HCT116 (cell line): ENCODE results near the gene LRRTM2. TPM values are rescaled to one million over a fixed set of nuclear protein-coding genes. Genes with fewer than 3 reads are reported as not detected.

Source experiments
- ATAC-seq: fragments of 200-7000 bp; cut with Tn5 transposase; 2 replicates; pipeline ENCODE4 v1.9.1; 2020; ENCODE audit warnings: mild to moderate bottlenecking, moderate library complexity
- BruUV-seq: library from RNA; stranded (reverse); fragments of 400-500 nt; replicated peaks from 2 replicates; lab custom pipeline; 2021; lab: Mats Ljungman, UMichigan
- CTCF ChIA-PET: fragments of 300-600 bp; sonication (Branson Sonifier 250); formaldehyde crosslinking; loops from one replicate; lab custom pipeline; 2021; ENCODE audit warnings: antibody characterized with exemption; lab: Charles Lee
- POLR2A ChIA-PET: fragments of 300-600, 350-600 bp; sonication (Branson Sonifier 250); formaldehyde crosslinking; loops from one replicate; lab custom pipeline; 2021; ENCODE audit warnings: antibody characterized with exemption; lab: Charles Lee
- RAD21 ChIA-PET, 2 experiments: fragments of 300-600 bp; sonication (Branson Sonifier 250); formaldehyde crosslinking; loops; one replicate each; lab custom pipeline; 2023; ENCODE audit warnings: low total read pairs in 2 of 2; ENCODE audit not compliant: uncharacterized antibody in 2 of 2, unreplicated experiment in 2 of 2, low non-redundant PET in 1 of 2; lab: Charles Lee
- DNase-seq: peaks from one replicate; pipeline ENCODE4 v3.0.0-alpha.2; 2010; ENCODE audit warnings: low read depth, low spot score
- H2AFZ ChIP-seq: fragments of 200-600 bp; shearing (Covaris generic), sonication (generic); 2 replicates; pipeline ENCODE4 v1.6.1; 2017; ENCODE audit warnings: low read depth, mixed run types, mixed read lengths, antibody characterized with exemption, low read length; ENCODE audit not compliant: poor library complexity, severe bottlenecking
- H3K27ac ChIP-seq: 2 replicates; pipeline ENCODE4 v1.5.1; 2012; ENCODE audit warnings: low read depth, low read length
- H3K27me3 ChIP-seq: fragments of 200-600 bp; sonication (generic); 2 replicates; pipeline ENCODE4 v1.6.1; 2016; ENCODE audit warnings: mixed run types, low read length, mixed read lengths; ENCODE audit not compliant: insufficient read depth
- H3K36me3 ChIP-seq, 2 experiments: fragments of 200-500 bp in 1 of 2; fragments of 200-600 bp in 1 of 2; sonication (Bioruptor generic) in 1 of 2; sonication (generic) in 1 of 2; 2 replicates each; pipeline versions ENCODE4 v1.5.1 to v1.6.1; 2014 to 2016; ENCODE audit warnings: low read length in 2 of 2, inconsistent platforms in 1 of 2, mixed read lengths in 1 of 2, mixed run types in 1 of 2; ENCODE audit not compliant: insufficient read depth in 2 of 2, control insufficient read depth in 1 of 2
- H3K4me1 ChIP-seq, 2 experiments: fragments of 200-600 bp in 1 of 2; sonication (generic) in 1 of 2; 2 replicates each; pipeline versions ENCODE4 v1.5.1 to v1.6.1; 2012 to 2017; ENCODE audit warnings: low read length in 2 of 2, inconsistent platforms in 1 of 2, mild to moderate bottlenecking in 1 of 2, mixed read lengths in 1 of 2, mixed run types in 1 of 2, moderate library complexity in 1 of 2; ENCODE audit not compliant: insufficient read depth in 2 of 2, control insufficient read depth in 1 of 2
- H3K4me2 ChIP-seq: fragments of 200-600 bp; sonication (generic); 2 replicates; pipeline ENCODE4 v1.6.1; 2017; ENCODE audit warnings: mixed run types, low read length, mixed read lengths
- H3K4me3 ChIP-seq, 2 experiments: fragments of 200-600 bp in 1 of 2; sonication (generic) in 1 of 2; replicated peaks in 1 of 2; 2 replicates each; pipeline ENCODE4 v1.5.1; 2011 to 2016; ENCODE audit warnings: low read length in 2 of 2, control low read depth in 1 of 2, low read depth in 1 of 2, mild to moderate bottlenecking in 1 of 2, mixed read lengths in 1 of 2, mixed run types in 1 of 2
- H3K79me2 ChIP-seq: fragments of 200-600 bp; sonication (generic); 2 replicates; pipeline ENCODE4 v1.6.1; 2017; ENCODE audit warnings: mild to moderate bottlenecking, mixed run types, low read length, moderate library complexity, mixed read lengths; ENCODE audit not compliant: insufficient read depth
- H3K9ac ChIP-seq: fragments of 200-600 bp; sonication (generic); 2 replicates; pipeline ENCODE4 v1.6.1; 2016; ENCODE audit warnings: low read length, mixed read lengths
- H3K9me2 ChIP-seq: fragments of 200-600 bp; sonication (generic), shearing (Covaris generic); 2 replicates; pipeline ENCODE4 v1.6.1; 2017; ENCODE audit warnings: mixed run types, mild to moderate bottlenecking, moderate library complexity; ENCODE audit not compliant: insufficient read depth
- H3K9me3 ChIP-seq, 2 experiments: fragments of 200-500 bp in 1 of 2; fragments of 200-600 bp in 1 of 2; sonication (Bioruptor generic) in 1 of 2; sonication (generic) in 1 of 2; 2 replicates each; pipeline ENCODE4 v1.6.1; 2014 to 2017; ENCODE audit warnings: low read length in 2 of 2, mixed read lengths in 2 of 2, inconsistent platforms in 1 of 2, low read depth in 1 of 2, mild to moderate bottlenecking in 1 of 2, mixed run types in 1 of 2, moderate library complexity in 1 of 2; ENCODE audit not compliant: control insufficient read depth in 1 of 2, insufficient read depth in 1 of 2
- H4K20me1 ChIP-seq: fragments of 200-600 bp; sonication (generic), shearing (Covaris generic); 2 replicates; pipeline ENCODE4 v1.6.1; 2017; ENCODE audit warnings: mixed run types, mild to moderate bottlenecking, moderate library complexity; ENCODE audit not compliant: insufficient read depth
- CBX3 ChIP-seq: IDR thresholded peaks from 2 replicates; pipeline ENCODE4 v1.6.1; 2012; ENCODE audit warnings: low read depth
- ELF1 ChIP-seq: IDR thresholded peaks from 2 replicates; pipeline ENCODE4 v1.6.1; 2012; ENCODE audit warnings: low read depth, borderline replicate concordance
- FOSL1 ChIP-seq: IDR thresholded peaks from 2 replicates; pipeline ENCODE4 v1.6.1; 2012; ENCODE audit warnings: low read depth
- JUND ChIP-seq: IDR thresholded peaks from 2 replicates; pipeline ENCODE4 v1.6.1; 2012
- POLR2A ChIP-seq: IDR thresholded peaks from 2 replicates; pipeline ENCODE4 v1.7.0; 2011; ENCODE audit warnings: borderline replicate concordance; ENCODE audit not compliant: insufficient read depth, insufficient read length; ENCODE audit errors: extremely low read depth
- POLR2AphosphoS5 ChIP-seq: IDR thresholded peaks from 2 replicates; pipeline ENCODE4 v1.6.1; 2011; ENCODE audit warnings: mild to moderate bottlenecking, low read depth, low read length, moderate library complexity
- RAD21 ChIP-seq: IDR thresholded peaks from 2 replicates; pipeline ENCODE4 v1.6.1; 2012; ENCODE audit warnings: low read depth, mild to moderate bottlenecking
- SP1 ChIP-seq: IDR thresholded peaks from 2 replicates; pipeline ENCODE4 v1.6.1; 2012; ENCODE audit warnings: low read depth
- SRF ChIP-seq: IDR thresholded peaks from 2 replicates; pipeline ENCODE4 v1.6.1; 2012; ENCODE audit warnings: low read depth
- YY1 ChIP-seq: IDR thresholded peaks from 2 replicates; pipeline ENCODE4 v1.6.1; 2011; ENCODE audit warnings: low read length, low read depth, moderate library complexity, mild to moderate bottlenecking; ENCODE audit not compliant: insufficient replicate concordance; ENCODE audit errors: extremely low read depth
- ZNF274 ChIP-seq: fragments of 200-500 bp; sonication (Bioruptor generic); IDR thresholded peaks from 2 replicates; pipeline ENCODE4 v1.6.1; 2014; ENCODE audit warnings: mild to moderate bottlenecking, low read depth, low read length, inconsistent platforms
- intact Hi-C: fragments of 100-400 bp; cut with micrococcal nuclease; formaldehyde crosslinking; loops from 2 replicates; pipeline ENCODE4 v1.10.0; 2022
- total RNA-seq: library from RNA; stranded (reverse); gene quantifications from one replicate; pipeline ENCODE4 v1.2.1, GENCODE V29; 2021; ENCODE audit not compliant: unreplicated experiment
- TF ChIP-seq, protein P1 (sequence below): IDR thresholded peaks from 2 replicates; pipeline ENCODE4 v1.6.1; 2012
- TF ChIP-seq, protein P2 (sequence below), 3 experiments: fragments of 200-600 bp in 1 of 3; sonication (generic) in 1 of 3; IDR thresholded peaks in 2 of 3; conservative IDR thresholded peaks in 1 of 3; 2 replicates each; pipeline ENCODE4 v1.5.1; 2012 to 2017; ENCODE audit warnings: low read depth in 2 of 3, low read length in 2 of 3, antibody characterized with exemption in 1 of 3, borderline replicate concordance in 1 of 3, control low read depth in 1 of 3, mild to moderate bottlenecking in 1 of 3, mixed read lengths in 1 of 3, mixed run types in 1 of 3, moderate library complexity in 1 of 3; ENCODE audit not compliant: insufficient read depth in 1 of 3
- TF ChIP-seq, protein P3 (sequence below): IDR thresholded peaks from 2 replicates; pipeline ENCODE4 v1.6.1; 2011; ENCODE audit warnings: mild to moderate bottlenecking, low read length, moderate library complexity; ENCODE audit not compliant: insufficient replicate concordance; ENCODE audit errors: extremely low read depth
- TF ChIP-seq, protein P4 (sequence below): IDR thresholded peaks from 2 replicates; pipeline ENCODE4 v1.6.1; 2012

Gene LRRTM2
- total RNA-seq, 1 experiment from 2014 or later: not detected

DNA sequence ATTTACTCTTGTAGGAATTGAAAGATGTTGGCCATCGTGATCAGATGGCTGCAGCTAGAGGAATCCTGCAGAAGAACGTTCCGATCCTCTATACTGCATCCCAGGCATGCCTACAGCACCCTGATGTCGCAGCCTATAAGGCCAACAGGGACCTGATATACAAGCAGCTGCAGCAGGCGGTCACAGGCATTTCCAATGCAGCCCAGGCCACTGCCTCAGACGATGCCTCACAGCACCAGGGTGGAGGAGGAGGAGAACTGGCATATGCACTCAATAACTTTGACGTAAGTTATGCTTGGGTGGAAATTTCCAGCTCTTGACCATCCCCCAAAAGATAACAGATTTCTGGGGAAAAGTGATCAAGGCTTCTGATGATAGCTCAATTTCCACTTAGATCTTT lies 50.6 kb downstream of the LRRTM2 start:
- Histone ChIP-seq H3K9ac (no peak overlapping the region), H3K36me3 (peaks cover 24 to 25% of the 10 kb centered on the region in 2 experiments; a peak in 3 of 4 replicates), H3K4me1 (no peaks in the 10 kb centered on the region), H3K27me3 (no peaks in the 10 kb centered on the region), H3K4me3 (no peak overlapping the region)
- ChIA-PET RAD21 (no interaction called here), POLR2A (no interaction called here)
- TF ChIP-seq POLR2AphosphoS5 (no peak), FOSL1 (no peak)
- TF ChIP-seq, all 23 proteins: peak for 0
- no TSS peak for BruUV-seq
- H3K4me2 ChIP-seq: no peak overlapping the region
- no peak overlapping the region for H2AFZ ChIP-seq
- intact Hi-C loops: no loop called here
- H3K9me3 ChIP-seq: no peaks in the 10 kb centered on the region
- H3K79me2 ChIP-seq: peaks cover 64% of the 10 kb centered on the region
- no peak overlapping the region for H3K27ac ChIP-seq
- CTCF ChIA-PET: interaction anchor here (0.8 to 2.6 kb wide), 4 partner anchors 10 to 35 kb away, joined by 3 to 10 read pairs (median 3); no protein-coding TSS in a partner anchor
- ATAC-seq (no peak), DNase-seq (no peak)
- peaks cover 12% of the 10 kb centered on the region; the same call in 1 of the 2 replicates for H4K20me1 ChIP-seq
- H3K9me2 ChIP-seq: no peaks in the 10 kb centered on the region

DNA sequence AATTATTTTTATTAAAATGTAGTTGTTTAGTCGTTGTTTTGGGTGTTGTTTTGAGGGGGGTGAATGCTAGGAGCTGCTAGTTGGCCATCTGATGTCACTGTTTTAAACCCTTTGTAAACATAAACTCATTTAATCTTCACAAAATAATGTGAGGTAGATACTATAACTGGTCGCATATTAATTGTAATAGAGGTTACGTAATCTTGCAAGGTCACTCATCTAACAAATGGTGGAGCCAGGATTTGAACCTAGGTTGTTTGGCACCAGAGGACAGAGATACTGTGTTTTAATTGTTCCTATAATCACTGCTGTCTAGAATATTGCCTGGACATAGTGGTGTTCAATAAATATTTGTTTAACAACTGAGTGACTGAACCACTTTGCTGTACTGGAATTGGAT lies 54.4 kb downstream of the LRRTM2 start:
- DNase-seq: no peak
- H3K9me3 ChIP-seq: no peaks in the 10 kb centered on the region
- no peak overlapping the region for H2AFZ ChIP-seq
- H3K4me1 ChIP-seq: no peaks in the 10 kb centered on the region
- H3K27me3 ChIP-seq: no peaks in the 10 kb centered on the region
- no peaks in the 10 kb centered on the region for H3K9me2 ChIP-seq
- H3K4me3 ChIP-seq: no peak overlapping the region
- H3K4me2 ChIP-seq: no peak overlapping the region
- no peak for ATAC-seq
- no peak overlapping the region for H3K27ac ChIP-seq
- H3K9ac ChIP-seq: no peak overlapping the region
- peaks cover 84% of the 10 kb centered on the region for H3K79me2 ChIP-seq
- RAD21 ChIA-PET: no interaction called here
- H4K20me1 ChIP-seq: peaks cover 5% of the 10 kb centered on the region; the same call in 1 of the 2 replicates
- CTCF ChIA-PET: no interaction called here
- BruUV-seq: no TSS peak
- peaks cover under 1 to 2% of the 10 kb centered on the region in 2 experiments; a peak in 2 of 4 replicates for H3K36me3 ChIP-seq
- TF ChIP-seq ZNF274 (no peak), RAD21 (no peak), FOSL1 (no peak), YY1 (no peak), SP1 (no peak), JUND (no peak), SRF (no peak), CBX3 (no peak), ELF1 (no peak), POLR2A (no peak)
- TF ChIP-seq, protein P1, sequence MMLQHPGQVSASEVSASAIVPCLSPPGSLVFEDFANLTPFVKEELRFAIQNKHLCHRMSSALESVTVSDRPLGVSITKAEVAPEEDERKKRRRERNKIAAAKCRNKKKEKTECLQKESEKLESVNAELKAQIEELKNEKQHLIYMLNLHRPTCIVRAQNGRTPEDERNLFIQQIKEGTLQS: no peak
- TF ChIP-seq, protein P2, sequence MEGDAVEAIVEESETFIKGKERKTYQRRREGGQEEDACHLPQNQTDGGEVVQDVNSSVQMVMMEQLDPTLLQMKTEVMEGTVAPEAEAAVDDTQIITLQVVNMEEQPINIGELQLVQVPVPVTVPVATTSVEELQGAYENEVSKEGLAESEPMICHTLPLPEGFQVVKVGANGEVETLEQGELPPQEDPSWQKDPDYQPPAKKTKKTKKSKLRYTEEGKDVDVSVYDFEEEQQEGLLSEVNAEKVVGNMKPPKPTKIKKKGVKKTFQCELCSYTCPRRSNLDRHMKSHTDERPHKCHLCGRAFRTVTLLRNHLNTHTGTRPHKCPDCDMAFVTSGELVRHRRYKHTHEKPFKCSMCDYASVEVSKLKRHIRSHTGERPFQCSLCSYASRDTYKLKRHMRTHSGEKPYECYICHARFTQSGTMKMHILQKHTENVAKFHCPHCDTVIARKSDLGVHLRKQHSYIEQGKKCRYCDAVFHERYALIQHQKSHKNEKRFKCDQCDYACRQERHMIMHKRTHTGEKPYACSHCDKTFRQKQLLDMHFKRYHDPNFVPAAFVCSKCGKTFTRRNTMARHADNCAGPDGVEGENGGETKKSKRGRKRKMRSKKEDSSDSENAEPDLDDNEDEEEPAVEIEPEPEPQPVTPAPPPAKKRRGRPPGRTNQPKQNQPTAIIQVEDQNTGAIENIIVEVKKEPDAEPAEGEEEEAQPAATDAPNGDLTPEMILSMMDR (IDR thresholded peaks at IDR 0.05 in 2 of 3, conservative IDR thresholded peaks at IDR 0.05 in 1 of 3; ENCODE audit: borderline replicate concordance in 1 of 3, insufficient read depth in 1 of 3, low read depth in 2 of 3, low read length in 2 of 3): no peak
- TF ChIP-seq, protein P3, sequence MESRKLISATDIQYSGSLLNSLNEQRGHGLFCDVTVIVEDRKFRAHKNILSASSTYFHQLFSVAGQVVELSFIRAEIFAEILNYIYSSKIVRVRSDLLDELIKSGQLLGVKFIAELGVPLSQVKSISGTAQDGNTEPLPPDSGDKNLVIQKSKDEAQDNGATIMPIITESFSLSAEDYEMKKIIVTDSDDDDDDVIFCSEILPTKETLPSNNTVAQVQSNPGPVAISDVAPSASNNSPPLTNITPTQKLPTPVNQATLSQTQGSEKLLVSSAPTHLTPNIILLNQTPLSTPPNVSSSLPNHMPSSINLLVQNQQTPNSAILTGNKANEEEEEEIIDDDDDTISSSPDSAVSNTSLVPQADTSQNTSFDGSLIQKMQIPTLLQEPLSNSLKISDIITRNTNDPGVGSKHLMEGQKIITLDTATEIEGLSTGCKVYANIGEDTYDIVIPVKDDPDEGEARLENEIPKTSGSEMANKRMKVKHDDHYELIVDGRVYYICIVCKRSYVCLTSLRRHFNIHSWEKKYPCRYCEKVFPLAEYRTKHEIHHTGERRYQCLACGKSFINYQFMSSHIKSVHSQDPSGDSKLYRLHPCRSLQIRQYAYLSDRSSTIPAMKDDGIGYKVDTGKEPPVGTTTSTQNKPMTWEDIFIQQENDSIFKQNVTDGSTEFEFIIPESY: no peak
- TF ChIP-seq, protein P4, sequence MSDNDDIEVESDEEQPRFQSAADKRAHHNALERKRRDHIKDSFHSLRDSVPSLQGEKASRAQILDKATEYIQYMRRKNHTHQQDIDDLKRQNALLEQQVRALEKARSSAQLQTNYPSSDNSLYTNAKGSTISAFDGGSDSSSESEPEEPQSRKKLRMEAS: no peak
- POLR2A ChIA-PET: no interaction called here
- intact Hi-C loops: no loop called here
